Measurements from ENCODE around the gene CACNA1A. TPM values are rescaled to one million over a fixed set of nuclear protein-coding genes. Genes with fewer than 3 reads are reported as not detected.

CACNA1A gene
- total and polyA plus RNA-seq, 2 donors, result 0.24 to 1.0 TPM

GRCh38 chr19:13238891-13239534 is 267.3 kb downstream of the CACNA1A start:
- Histone ChIP-seq H3K36me3 (ENCODE audit: control insufficient read depth in 2 of 2, insufficient read depth in 2 of 2, low read length in 1 of 2) (no peaks in the 10 kb centered on the region), H3K27me3 (ENCODE audit: control insufficient read depth in 2 of 2, insufficient read depth in 1 of 2, low read length in 1 of 2) (no peaks in the 10 kb centered on the region), H3K4me1 (ENCODE audit: control insufficient read depth in 2 of 2, insufficient read depth in 2 of 2, low read length in 2 of 2) (peaks cover 0 to 9% of the 10 kb centered on the region in 2 donors), H3K9me3 (ENCODE audit: control insufficient read depth in 2 of 2, insufficient read depth in 1 of 2, low read length in 1 of 2) (peaks cover 1 to 19% of the 10 kb centered on the region in 2 donors), H3K4me3 (ENCODE audit: low read length in 2 of 2) (no peak overlapping the region), H3K27ac (ENCODE audit: low read depth in 1 of 2, low read length in 1 of 2) (no peak overlapping the region)
- 91% methylated on average over 13 of the region's 13 CpGs for WGBS
- no peak for DNase-seq (ENCODE audit: low read depth in 6 of 9, low spot score in 9 of 9)

- Histone ChIP-seq H3K4me3 (ENCODE audit: low read length in 2 of 2) (no peak overlapping the region), H3K9me3 (ENCODE audit: control insufficient read depth in 2 of 2, insufficient read depth in 1 of 2, low read length in 1 of 2) (peaks cover 1 to 19% of the 10 kb centered on the region in 2 donors)
- WGBS, result 11% methylated on average over 13 of the region's 13 CpGs
Measured at GRCh38 chr19:13234518-13234917, 271.8 kb downstream of the CACNA1A start.

DNA sequence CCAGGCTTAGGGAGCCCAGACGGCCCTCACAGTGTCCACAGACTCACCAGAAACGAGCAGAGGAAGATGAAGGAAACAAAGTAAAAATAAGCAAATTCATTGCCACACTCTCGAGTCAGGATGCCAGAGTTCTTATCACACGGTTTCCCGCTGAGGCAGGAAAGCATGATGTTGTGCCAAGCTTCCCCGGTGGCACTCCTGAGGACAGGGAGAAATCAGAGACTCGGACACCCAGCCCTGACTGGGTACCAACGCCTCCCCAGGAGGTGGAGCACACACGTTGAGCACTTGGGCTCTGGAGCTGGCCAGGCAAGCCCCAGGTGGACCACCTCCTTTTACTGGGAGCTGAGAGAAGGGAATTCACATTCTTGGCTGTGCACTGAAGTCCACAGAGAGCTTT is 274.6 kb downstream of the CACNA1A start:
- Histone ChIP-seq H3K4me1 (ENCODE audit: control insufficient read depth in 2 of 2, insufficient read depth in 2 of 2, low read length in 2 of 2) (no peaks in the 10 kb centered on the region), H3K36me3 (ENCODE audit: control insufficient read depth in 2 of 2, insufficient read depth in 2 of 2, low read length in 1 of 2) (no peaks in the 10 kb centered on the region), H3K4me3 (ENCODE audit: low read length in 2 of 2) (no peak overlapping the region), H3K9me3 (ENCODE audit: control insufficient read depth in 2 of 2, insufficient read depth in 1 of 2, low read length in 1 of 2) (peaks cover 1 to 19% of the 10 kb centered on the region in 2 donors), H3K27ac (ENCODE audit: low read depth in 1 of 2, low read length in 1 of 2) (no peak overlapping the region), H3K27me3 (ENCODE audit: control insufficient read depth in 2 of 2, insufficient read depth in 1 of 2, low read length in 1 of 2) (peaks cover 0 to 2% of the 10 kb centered on the region in 2 donors)
- no peak for DNase-seq (ENCODE audit: low read depth in 6 of 9, low spot score in 9 of 9)
- 20% methylated on average over 9 of the region's 9 CpGs for WGBS

More at GRCh38 chr19:13234518-13234917, 271.8 kb downstream of the CACNA1A start:
- H3K27ac ChIP-seq (ENCODE audit: low read depth in 1 of 2, low read length in 1 of 2), result no peak overlapping the region
- no peaks in the 10 kb centered on the region for H3K27me3 ChIP-seq (ENCODE audit: control insufficient read depth in 2 of 2, insufficient read depth in 1 of 2, low read length in 1 of 2)
- no peaks in the 10 kb centered on the region for H3K36me3 ChIP-seq (ENCODE audit: control insufficient read depth in 2 of 2, insufficient read depth in 2 of 2, low read length in 1 of 2)
- no peaks in the 10 kb centered on the region for H3K4me1 ChIP-seq (ENCODE audit: control insufficient read depth in 2 of 2, insufficient read depth in 2 of 2, low read length in 2 of 2)
- DNase-seq (ENCODE audit: low read depth in 6 of 9, low spot score in 9 of 9), result peak in 5 of 9 donors; percentile 9 to 63 (median 21)

- H3K9me3 ChIP-seq (ENCODE audit: control insufficient read depth in 2 of 2, insufficient read depth in 1 of 2, low read length in 1 of 2), result no peaks in the 10 kb centered on the region
- peaks cover 0 to 6% of the 10 kb centered on the region in 2 donors for H3K27me3 ChIP-seq (ENCODE audit: control insufficient read depth in 2 of 2, insufficient read depth in 1 of 2, low read length in 1 of 2)
- 93% methylated on average over 7 of the region's 7 CpGs for WGBS
Measured at GRCh38 chr19:13229246-13229645, 277.0 kb downstream of the CACNA1A start.

GRCh38 chr19:13228561-13228960 is 277.7 kb downstream of the CACNA1A start:
- DNase-seq (ENCODE audit: low read depth in 6 of 9, low spot score in 9 of 9), result no peak
- Histone ChIP-seq H3K27ac (ENCODE audit: low read depth in 1 of 2, low read length in 1 of 2) (no peak overlapping the region), H3K4me1 (ENCODE audit: control insufficient read depth in 2 of 2, insufficient read depth in 2 of 2, low read length in 2 of 2) (no peaks in the 10 kb centered on the region), H3K9me3 (ENCODE audit: control insufficient read depth in 2 of 2, insufficient read depth in 1 of 2, low read length in 1 of 2) (no peaks in the 10 kb centered on the region), H3K27me3 (ENCODE audit: control insufficient read depth in 2 of 2, insufficient read depth in 1 of 2, low read length in 1 of 2) (peaks cover 0 to 6% of the 10 kb centered on the region in 2 donors), H3K4me3 (ENCODE audit: low read length in 2 of 2) (no peak overlapping the region), H3K36me3 (ENCODE audit: control insufficient read depth in 2 of 2, insufficient read depth in 2 of 2, low read length in 1 of 2) (no peaks in the 10 kb centered on the region)
- WGBS, result 93% methylated on average over 7 of the region's 7 CpGs

More at GRCh38 chr19:13229246-13229645, 277.0 kb downstream of the CACNA1A start:
- H3K36me3 ChIP-seq (ENCODE audit: control insufficient read depth in 2 of 2, insufficient read depth in 2 of 2, low read length in 1 of 2), result no peaks in the 10 kb centered on the region
- H3K4me1 ChIP-seq (ENCODE audit: control insufficient read depth in 2 of 2, insufficient read depth in 2 of 2, low read length in 2 of 2), result no peaks in the 10 kb centered on the region
- no peak overlapping the region for H3K4me3 ChIP-seq (ENCODE audit: low read length in 2 of 2)
- no peak for DNase-seq (ENCODE audit: low read depth in 6 of 9, low spot score in 9 of 9)
- no peak overlapping the region for H3K27ac ChIP-seq (ENCODE audit: low read depth in 1 of 2, low read length in 1 of 2)

DNA sequence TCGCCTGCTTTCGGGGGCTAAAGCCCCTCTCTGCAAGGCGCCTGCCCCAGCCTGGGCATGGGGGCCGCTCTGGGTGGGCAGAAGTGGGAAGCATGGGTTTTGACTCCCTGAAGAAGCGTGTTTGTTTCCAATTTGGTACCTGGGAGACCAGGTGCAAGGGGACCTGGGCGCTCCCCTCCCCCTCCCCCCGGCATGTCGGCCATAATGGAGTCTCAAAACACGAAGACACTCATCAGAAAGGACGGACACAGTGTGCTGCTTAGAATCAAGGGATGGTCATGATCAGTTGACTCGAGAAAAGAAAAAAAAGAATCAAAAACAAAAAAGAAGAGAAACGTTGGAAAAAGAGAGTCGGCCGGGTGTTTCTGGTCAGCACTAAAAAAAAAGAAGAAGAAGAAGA is 279.3 kb downstream of the CACNA1A start:
- 85% methylated on average over 14 of the region's 14 CpGs for WGBS
- Histone ChIP-seq H3K4me3 (ENCODE audit: low read length in 2 of 2) (no peak overlapping the region), H3K9me3 (ENCODE audit: control insufficient read depth in 2 of 2, insufficient read depth in 1 of 2, low read length in 1 of 2) (no peaks in the 10 kb centered on the region), H3K36me3 (ENCODE audit: control insufficient read depth in 2 of 2, insufficient read depth in 2 of 2, low read length in 1 of 2) (no peaks in the 10 kb centered on the region), H3K27me3 (ENCODE audit: control insufficient read depth in 2 of 2, insufficient read depth in 1 of 2, low read length in 1 of 2) (peaks cover 0 to 6% of the 10 kb centered on the region in 2 donors), H3K4me1 (ENCODE audit: control insufficient read depth in 2 of 2, insufficient read depth in 2 of 2, low read length in 2 of 2) (no peaks in the 10 kb centered on the region), H3K27ac (ENCODE audit: low read depth in 1 of 2, low read length in 1 of 2) (no peak overlapping the region)
- no peak for DNase-seq (ENCODE audit: low read depth in 6 of 9, low spot score in 9 of 9)

DNA sequence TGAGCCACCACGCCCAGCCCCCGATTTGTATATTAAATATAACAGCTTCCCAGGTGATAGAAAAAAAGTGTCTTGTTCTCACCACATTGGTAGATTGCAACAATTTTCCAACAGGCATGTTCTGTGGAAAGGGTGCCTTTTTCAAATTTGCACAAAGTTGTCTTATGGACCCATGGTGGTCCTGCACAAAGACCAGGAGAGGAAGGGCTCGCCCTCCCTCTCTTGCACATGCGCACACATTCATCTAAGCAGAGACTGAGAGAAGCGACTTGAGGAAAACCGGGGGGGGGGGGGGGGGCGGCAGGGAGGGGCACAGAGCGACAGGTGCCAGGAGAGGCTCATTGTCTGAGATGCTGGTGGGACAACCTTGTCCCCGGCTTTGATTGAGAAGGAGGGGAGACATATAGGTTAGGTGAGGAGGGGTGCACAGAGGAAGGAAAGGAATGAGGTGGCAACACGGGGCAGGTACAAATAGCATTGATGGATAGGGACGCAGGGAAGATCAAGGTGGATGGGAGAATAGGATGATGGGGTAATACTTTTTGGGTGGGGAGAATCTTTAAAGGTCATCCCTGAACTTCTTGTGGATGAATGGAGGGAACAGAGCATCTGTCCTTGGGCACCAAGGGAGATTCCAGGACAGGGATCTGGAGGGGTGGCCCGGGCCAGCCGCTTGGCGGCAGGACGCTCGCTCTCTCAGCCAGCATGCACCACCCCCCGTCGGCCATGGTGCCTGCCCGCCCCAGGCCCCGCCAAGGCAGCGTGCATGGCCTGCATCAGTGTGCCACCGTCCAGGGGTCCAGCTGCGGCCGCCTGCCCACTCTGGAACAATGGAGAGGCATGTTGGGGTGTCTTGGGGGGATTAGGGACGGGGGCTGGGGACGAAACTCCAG is 280.1 kb downstream of the CACNA1A start:
- no peak for DNase-seq (ENCODE audit: low read depth in 6 of 9, low spot score in 9 of 9)
- Histone ChIP-seq H3K27ac (ENCODE audit: low read depth in 1 of 2, low read length in 1 of 2) (no peak overlapping the region), H3K36me3 (ENCODE audit: control insufficient read depth in 2 of 2, insufficient read depth in 2 of 2, low read length in 1 of 2) (no peaks in the 10 kb centered on the region), H3K4me3 (ENCODE audit: low read length in 2 of 2) (no peak overlapping the region), H3K4me1 (ENCODE audit: control insufficient read depth in 2 of 2, insufficient read depth in 2 of 2, low read length in 2 of 2) (no peaks in the 10 kb centered on the region), H3K27me3 (ENCODE audit: control insufficient read depth in 2 of 2, insufficient read depth in 1 of 2, low read length in 1 of 2) (peaks cover 0 to 6% of the 10 kb centered on the region in 2 donors), H3K9me3 (ENCODE audit: control insufficient read depth in 2 of 2, insufficient read depth in 1 of 2, low read length in 1 of 2) (no peaks in the 10 kb centered on the region)
- WGBS, result 90% methylated on average over 26 of the region's 26 CpGs

DNA sequence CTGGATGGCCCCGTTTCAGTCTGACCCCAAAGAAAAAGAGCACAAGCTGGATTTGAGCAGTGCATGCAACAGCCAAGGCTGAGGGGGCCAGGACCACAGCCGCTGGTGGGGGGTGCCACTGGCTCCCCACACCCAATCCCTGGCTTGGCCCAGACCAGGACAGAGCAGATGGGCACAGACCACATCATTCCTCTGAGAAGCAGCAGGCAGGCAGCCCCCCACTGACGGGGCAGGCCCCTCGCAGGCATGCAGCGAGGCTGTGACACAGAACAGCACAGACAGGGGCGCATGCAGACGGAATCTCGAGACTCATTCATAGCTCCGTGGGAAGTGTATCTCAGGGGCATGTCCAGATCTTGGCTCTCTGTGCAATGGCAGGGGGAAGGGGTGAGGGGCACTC is 281.2 kb downstream of the CACNA1A start:
- Histone ChIP-seq H3K4me1 (ENCODE audit: control insufficient read depth in 2 of 2, insufficient read depth in 2 of 2, low read length in 2 of 2) (no peaks in the 10 kb centered on the region), H3K9me3 (ENCODE audit: control insufficient read depth in 2 of 2, insufficient read depth in 1 of 2, low read length in 1 of 2) (no peaks in the 10 kb centered on the region), H3K27ac (ENCODE audit: low read depth in 1 of 2, low read length in 1 of 2) (no peak overlapping the region), H3K27me3 (ENCODE audit: control insufficient read depth in 2 of 2, insufficient read depth in 1 of 2, low read length in 1 of 2) (peaks cover 0 to 6% of the 10 kb centered on the region in 2 donors), H3K36me3 (ENCODE audit: control insufficient read depth in 2 of 2, insufficient read depth in 2 of 2, low read length in 1 of 2) (no peaks in the 10 kb centered on the region), H3K4me3 (ENCODE audit: low read length in 2 of 2) (no peak overlapping the region)
- WGBS, result 85% methylated on average over 9 of the region's 9 CpGs
- no peak for DNase-seq (ENCODE audit: low read depth in 6 of 9, low spot score in 9 of 9)

GRCh38 chr19:13220847-13221246 is 285.4 kb downstream of the CACNA1A start:
- WGBS, result 15% methylated on average over 2 of the region's 2 CpGs

More at GRCh38 chr19:13220847-13221246, 285.4 kb downstream of the CACNA1A start:
- H3K9me3 ChIP-seq (ENCODE audit: control insufficient read depth in 2 of 2, insufficient read depth in 1 of 2, low read length in 1 of 2), result no peaks in the 10 kb centered on the region
- no peak for DNase-seq (ENCODE audit: low read depth in 6 of 9, low spot score in 9 of 9)
- H3K36me3 ChIP-seq (ENCODE audit: control insufficient read depth in 2 of 2, insufficient read depth in 2 of 2, low read length in 1 of 2), result no peaks in the 10 kb centered on the region
- peaks cover 0 to 4% of the 10 kb centered on the region in 2 donors for H3K27me3 ChIP-seq (ENCODE audit: control insufficient read depth in 2 of 2, insufficient read depth in 1 of 2, low read length in 1 of 2)
- no peaks in the 10 kb centered on the region for H3K4me1 ChIP-seq (ENCODE audit: control insufficient read depth in 2 of 2, insufficient read depth in 2 of 2, low read length in 2 of 2)
- H3K4me3 ChIP-seq (ENCODE audit: low read length in 2 of 2), result no peak overlapping the region
- H3K27ac ChIP-seq (ENCODE audit: low read depth in 1 of 2, low read length in 1 of 2), result no peak overlapping the region

All from thymus (tissue), 11 donors.